Uterus (tissue), 4 donors: ENCODE results near the gene WDR5. TPM values are rescaled to one million over a fixed set of nuclear protein-coding genes. Genes with fewer than 3 reads are reported as not detected.
"Not testable (repeated sequence)": the region's sequence is repeated elsewhere in the genome, so short reads cannot be mapped to it uniquely, and the experiment has no call there.

Experiments
- DNase-seq, 2 donors: peaks; one replicate each; pipeline ENCODE4 v3.0.0-alpha.2; 2019 to 2020
- H3K27ac ChIP-seq, 2 donors: fragments of 200-600 bp; sonication (generic); 1 replicate in 1 of 2; 2 replicates in 1 of 2; pipeline ENCODE4 v1.5.1; 2016 to 2018
- H3K27me3 ChIP-seq, 2 donors: fragments of 200-600 bp; sonication (generic); one replicate each; pipeline ENCODE4 v1.5.1; 2018 to 2019; ENCODE audit warnings: control low read depth in 1 of 2
- H3K36me3 ChIP-seq, 2 donors: fragments of 200-600 bp; sonication (generic); one replicate each; pipeline ENCODE4 v1.5.1; 2019; ENCODE audit warnings: control low read depth in 1 of 2
- H3K4me1 ChIP-seq, 2 donors: fragments of 200-600 bp; sonication (generic); one replicate each; pipeline ENCODE4 v1.5.1; 2018 to 2019; ENCODE audit warnings: control low read depth in 1 of 2
- H3K4me3 ChIP-seq, 2 donors: fragments of 200-600 bp; sonication (generic); 1 replicate in 1 of 2; 2 replicates in 1 of 2; pipeline ENCODE4 v1.5.1; 2018 to 2019; ENCODE audit warnings: mild to moderate bottlenecking in 1 of 2
- H3K9me3 ChIP-seq, 2 donors: fragments of 200-600 bp; sonication (generic); one replicate each; pipeline ENCODE4 v1.5.1; 2019; ENCODE audit warnings: control low read depth in 1 of 2
- CTCF ChIP-seq, 4 experiments: fragments of 200-600 bp in 2 of 4; fragments of 450-650 bp in 2 of 4; sonication (generic) in 2 of 4; IDR thresholded peaks; one replicate each; pipeline ENCODE4 v1.5.1; 2016 to 2019; ENCODE audit warnings: antibody characterized with exemption in 4 of 4, mild to moderate bottlenecking in 2 of 4, moderate library complexity in 1 of 4
- POLR2A ChIP-seq, 2 donors: fragments of 450-650 bp; IDR thresholded peaks; one replicate each; pipeline ENCODE4 v1.6.1; 2016; ENCODE audit warnings: antibody characterized with exemption in 2 of 2, mild to moderate bottlenecking in 1 of 2, moderate library complexity in 1 of 2
- intact Hi-C: fragments of 100-400 bp; cut with DNase I; formaldehyde crosslinking; loops from one replicate; pipeline ENCODE4 v1.15.1; 2023; ENCODE audit warnings: low total_unique reads
- total RNA-seq, 4 donors: library from RNA; depleted of rRNA in 3 of 4; stranded (reverse); fragments of >200 nt in 3 of 4; gene quantifications; one replicate each; pipeline versions ENCODE4 v1.1.0 to v1.2.4, GENCODE V29; 2014 to 2023
- donor health status: DM: yes; HTN: yes; CAD: no.

WDR5 gene
- 10 to 100 TPM in 2 of 4 donors, 1 to 10 TPM in 2; 2.9 to 30.5 (median 14.2) TPM for total RNA-seq

GRCh38 chr9:134135343-134136117, at the start of gene WDR5:
WDR5 (plus strand) TSS chr9:134136082; CDS start chr9:134139878, 3,796 bp downstream.
- Histone ChIP-seq H3K36me3 (no peaks in the 10 kb centered on the region), H3K27me3 (no peaks in the 10 kb centered on the region), H3K27ac (peak within 1 kb of the TSS; percentile 87 to 90), H3K9me3 (no peaks in the 10 kb centered on the region), H3K4me1 (peaks cover 0 to 8% of the 10 kb centered on the region in 2 donors), H3K4me3 (peak within 1 kb of the TSS; percentile 79 to 91)
- intact Hi-C loops, result no loop called here
- peak in 1 of 2 donors; percentile 48 for TF ChIP-seq POLR2A (IDR thresholded peaks at IDR 0.05)
- TF ChIP-seq CTCF (IDR thresholded peaks at IDR 0.05), result peak in 3 of 4 experiments; percentile 4 to 23 (median 14)
- peak; percentile 91 to 92 for DNase-seq

GRCh38 chr9:134088063-134088725, 47.7 kb upstream of the WDR5 start:
- Histone ChIP-seq H3K27ac (no peak overlapping the region), H3K4me3 (no peak overlapping the region), H3K4me1 (no peaks in the 10 kb centered on the region), H3K9me3 (no peaks in the 10 kb centered on the region), H3K27me3 (no peaks in the 10 kb centered on the region), H3K36me3 (no peaks in the 10 kb centered on the region)
- TF ChIP-seq CTCF (IDR thresholded peaks at IDR 0.05) (no peak), POLR2A (IDR thresholded peaks at IDR 0.05) (no peak)
- intact Hi-C loops, result no loop called here
- no peak for DNase-seq

GRCh38 chr9:134089972-134090371, 45.9 kb upstream of the WDR5 start:
- no peak for DNase-seq
- H3K27me3 ChIP-seq, result no peaks in the 10 kb centered on the region
- TF ChIP-seq POLR2A (IDR thresholded peaks at IDR 0.05) (no peak), CTCF (IDR thresholded peaks at IDR 0.05) (no peak)
- no peak overlapping the region for H3K27ac ChIP-seq
- intact Hi-C loops, result no loop called here
- no peaks in the 10 kb centered on the region for H3K9me3 ChIP-seq
- no peaks in the 10 kb centered on the region for H3K4me1 ChIP-seq
- H3K4me3 ChIP-seq, result no peak overlapping the region
- H3K36me3 ChIP-seq, result no peaks in the 10 kb centered on the region

GRCh38 chr9:134099123-134099761, 36.6 kb upstream of the WDR5 start:
- no peaks in the 10 kb centered on the region for H3K4me1 ChIP-seq
- intact Hi-C loops, result no loop called here
- no peak overlapping the region for H3K27ac ChIP-seq
- DNase-seq, result no peak
- no peak for TF ChIP-seq POLR2A (IDR thresholded peaks at IDR 0.05)
- TF ChIP-seq CTCF (IDR thresholded peaks at IDR 0.05), result peak in 3 of 4 experiments; percentile 22 to 36 (median 22)
- no peak overlapping the region for H3K4me3 ChIP-seq
- no peaks in the 10 kb centered on the region for H3K9me3 ChIP-seq
- no peaks in the 10 kb centered on the region for H3K36me3 ChIP-seq
- no peaks in the 10 kb centered on the region for H3K27me3 ChIP-seq

GRCh38 chr9:134100040-134100439, 35.8 kb upstream of the WDR5 start:
- intact Hi-C loops, result no loop called here
- H3K4me1 ChIP-seq, result no peaks in the 10 kb centered on the region
- H3K36me3 ChIP-seq, result no peaks in the 10 kb centered on the region
- TF ChIP-seq POLR2A (IDR thresholded peaks at IDR 0.05) (no peak), CTCF (IDR thresholded peaks at IDR 0.05) (no peak)
- no peaks in the 10 kb centered on the region for H3K9me3 ChIP-seq
- H3K27me3 ChIP-seq, result no peaks in the 10 kb centered on the region
- no peak for DNase-seq
- no peak overlapping the region for H3K4me3 ChIP-seq
- no peak overlapping the region for H3K27ac ChIP-seq

- intact Hi-C loops, DNase-seq, H3K27me3 ChIP-seq, H3K4me1 ChIP-seq, H3K9me3 ChIP-seq, H3K36me3 ChIP-seq, H3K27ac ChIP-seq, H3K4me3 ChIP-seq: not testable (repeated sequence)
Measured at GRCh38 chr9:134101133-134101532, 34.7 kb upstream of the WDR5 start.
